NCI-H2196 treated with DMSO at 0.1 percent for 48 hours (cell line): ENCODE data around the gene TBC1D21.

Experiments
- DNase-seq: peaks from one replicate; lab custom pipeline; 2025; ENCODE audit not compliant: unreplicated experiment; lab: John Stamatoyannopoulos, UW

The TBC1D21 gene

GRCh38 chr15:73888224-73889041, 15.1 kb downstream of the TBC1D21 start:
- DNase-seq = no peak

- no peak for DNase-seq
These were observed 15.8 kb downstream of the TBC1D21 start for GRCh38 chr15:73889053-73889761.

GRCh38 chr15:73889762-73890124, 16.4 kb downstream of the TBC1D21 start:
- no peak for DNase-seq

GRCh38 chr15:73891328-73892315, 18.3 kb downstream of the TBC1D21 start:
- no peak for DNase-seq

- no peak for DNase-seq
These were observed 19.3 kb downstream of the TBC1D21 start for GRCh38 chr15:73892446-73893226.

GRCh38 chr15:73894133-73894814, 20.9 kb downstream of the TBC1D21 start:
- no peak for DNase-seq

GRCh38 chr15:73897441-73898261, 24.3 kb downstream of the TBC1D21 start:
- no peak for DNase-seq

- no peak for DNase-seq
These were observed 26.1 kb downstream of the TBC1D21 start for GRCh38 chr15:73899197-73900094.

GRCh38 chr15:73900095-73900712, 26.8 kb downstream of the TBC1D21 start:
- DNase-seq = no peak

GRCh38 chr15:73901126-73901810, 27.9 kb downstream of the TBC1D21 start:
- DNase-seq = no peak

GRCh38 chr15:73902121-73903020, 29.0 kb downstream of the TBC1D21 start:
- no peak for DNase-seq

GRCh38 chr15:73904026-73904815, 30.9 kb downstream of the TBC1D21 start:
- DNase-seq = no peak

GRCh38 chr15:73905225-73905827, 32.0 kb downstream of the TBC1D21 start:
- no peak for DNase-seq

- no peak for DNase-seq
These were observed 33.1 kb downstream of the TBC1D21 start for GRCh38 chr15:73906346-73907034.
